Measurements from ENCODE around the gene DOCK1.

Gene DOCK1

GRCh38 chr10:126948355-126949160, 43.3 kb downstream of the DOCK1 start:
- H3K27ac ChIP-seq = no peak overlapping the region
- no peaks in the 10 kb centered on the region for H3K36me3 ChIP-seq
- H3K9ac ChIP-seq = no peak overlapping the region
- H3K27me3 ChIP-seq = no peaks in the 10 kb centered on the region
- peaks cover 6% of the 10 kb centered on the region for H3K4me1 ChIP-seq
- H3K9me3 ChIP-seq = peaks cover 60% of the 10 kb centered on the region
- no peak for TF ChIP-seq Cebpa-rat (IDR thresholded peaks at IDR 0.05)
- H4K20me1 ChIP-seq = no peaks in the 10 kb centered on the region
- H3K4me2 ChIP-seq = no peak overlapping the region
- no peak overlapping the region for H3K4me3 ChIP-seq

- H3K4me3 ChIP-seq = no peak overlapping the region
- no peaks in the 10 kb centered on the region for H3K36me3 ChIP-seq
- H3K27ac ChIP-seq = no peak overlapping the region
- peaks cover 60% of the 10 kb centered on the region for H3K9me3 ChIP-seq
- no peak overlapping the region for H3K9ac ChIP-seq
- no peaks in the 10 kb centered on the region for H3K27me3 ChIP-seq
- peaks cover 11% of the 10 kb centered on the region for H3K4me1 ChIP-seq
- H4K20me1 ChIP-seq = no peaks in the 10 kb centered on the region
- TF ChIP-seq Cebpa-rat (IDR thresholded peaks at IDR 0.05) = no peak
- no peak overlapping the region for H3K4me2 ChIP-seq
Measured at GRCh38 chr10:126949161-126949503, 43.9 kb downstream of the DOCK1 start.

GRCh38 chr10:126950401-126951105, 45.3 kb downstream of the DOCK1 start:
- no peak overlapping the region for H3K4me2 ChIP-seq
- peaks cover 26% of the 10 kb centered on the region for H3K4me1 ChIP-seq
- no peak for TF ChIP-seq Cebpa-rat (IDR thresholded peaks at IDR 0.05)
- peaks cover 60% of the 10 kb centered on the region for H3K9me3 ChIP-seq
- no peaks in the 10 kb centered on the region for H4K20me1 ChIP-seq
- H3K9ac ChIP-seq = no peak overlapping the region
- H3K27me3 ChIP-seq = no peaks in the 10 kb centered on the region
- no peak overlapping the region for H3K4me3 ChIP-seq
- H3K36me3 ChIP-seq = no peaks in the 10 kb centered on the region
- H3K27ac ChIP-seq = no peak overlapping the region

- TF ChIP-seq Cebpa-rat (IDR thresholded peaks at IDR 0.05) = no peak
- Histone ChIP-seq H3K4me3 (no peak overlapping the region), H3K27ac (no peak overlapping the region), H3K9ac (no peak overlapping the region), H3K27me3 (no peaks in the 10 kb centered on the region), H3K36me3 (no peaks in the 10 kb centered on the region), H3K4me1 (peaks cover 43% of the 10 kb centered on the region), H3K4me2 (peak overlapping the region; percentile 72), H4K20me1 (no peaks in the 10 kb centered on the region), H3K9me3 (peaks cover 41% of the 10 kb centered on the region)
Measured at GRCh38 chr10:126953886-126954285, 48.7 kb downstream of the DOCK1 start.

- Histone ChIP-seq H3K9ac (peak overlapping the region; percentile 42), H4K20me1 (no peaks in the 10 kb centered on the region), H3K4me3 (no peak overlapping the region), H3K4me2 (peak overlapping the region; percentile 72), H3K4me1 (peaks cover 43% of the 10 kb centered on the region), H3K36me3 (no peaks in the 10 kb centered on the region), H3K27me3 (no peaks in the 10 kb centered on the region), H3K27ac (peak overlapping the region; percentile 68), H3K9me3 (peaks cover 28% of the 10 kb centered on the region)
- TF ChIP-seq Cebpa-rat (IDR thresholded peaks at IDR 0.05) = no peak
Measured at GRCh38 chr10:126955396-126955795, 50.2 kb downstream of the DOCK1 start.

- Histone ChIP-seq H3K4me1 (peaks cover 48% of the 10 kb centered on the region), H3K9me3 (peaks cover 21% of the 10 kb centered on the region), H3K36me3 (no peaks in the 10 kb centered on the region), H3K27ac (peak overlapping the region; percentile 68), H3K9ac (no peak overlapping the region; the same call in 1 of the 2 replicates), H3K27me3 (no peaks in the 10 kb centered on the region), H4K20me1 (no peaks in the 10 kb centered on the region), H3K4me2 (peak overlapping the region; percentile 72), H3K4me3 (no peak overlapping the region)
- no peak for TF ChIP-seq Cebpa-rat (IDR thresholded peaks at IDR 0.05)
Measured at GRCh38 chr10:126955934-126956711, 50.9 kb downstream of the DOCK1 start.

GRCh38 chr10:126956712-126957108, 51.5 kb downstream of the DOCK1 start:
- peak overlapping the region; percentile 72; the same call in 1 of the 2 replicates for H3K4me2 ChIP-seq
- peaks cover 54% of the 10 kb centered on the region for H3K4me1 ChIP-seq

GRCh38 chr10:126957111-126957510, 51.9 kb downstream of the DOCK1 start:
- H3K36me3 ChIP-seq = no peaks in the 10 kb centered on the region
- peaks cover 58% of the 10 kb centered on the region for H3K4me1 ChIP-seq
- no peak for TF ChIP-seq Cebpa-rat (IDR thresholded peaks at IDR 0.05)
- H3K27ac ChIP-seq = no peak overlapping the region
- H3K4me3 ChIP-seq = no peak overlapping the region
- no peak overlapping the region for H3K9ac ChIP-seq
- peaks cover 11% of the 10 kb centered on the region for H3K9me3 ChIP-seq
- no peaks in the 10 kb centered on the region for H4K20me1 ChIP-seq
- 0 out of 2 replicates have a peak overlapping the region, but pooled peaks have one; percentile 72 for H3K4me2 ChIP-seq
- H3K27me3 ChIP-seq = no peaks in the 10 kb centered on the region

More at GRCh38 chr10:126956712-126957108, 51.5 kb downstream of the DOCK1 start:
- no peak overlapping the region for H3K9ac ChIP-seq
- no peaks in the 10 kb centered on the region for H3K27me3 ChIP-seq
- H4K20me1 ChIP-seq = no peaks in the 10 kb centered on the region
- no peak overlapping the region for H3K4me3 ChIP-seq
- TF ChIP-seq Cebpa-rat (IDR thresholded peaks at IDR 0.05) = no peak
- no peaks in the 10 kb centered on the region for H3K36me3 ChIP-seq
- peaks cover 15% of the 10 kb centered on the region for H3K9me3 ChIP-seq
- H3K27ac ChIP-seq = no peak overlapping the region

GRCh38 chr10:126959431-126959830, 54.2 kb downstream of the DOCK1 start:
- no peaks in the 10 kb centered on the region for H3K27me3 ChIP-seq
- H3K4me3 ChIP-seq = no peak overlapping the region
- H3K4me1 ChIP-seq = peaks cover 54% of the 10 kb centered on the region
- H3K9ac ChIP-seq = no peak overlapping the region
- no peak for TF ChIP-seq Cebpa-rat (IDR thresholded peaks at IDR 0.05)
- no peak overlapping the region for H3K27ac ChIP-seq
- H4K20me1 ChIP-seq = no peaks in the 10 kb centered on the region
- no peaks in the 10 kb centered on the region for H3K36me3 ChIP-seq
- no peaks in the 10 kb centered on the region for H3K9me3 ChIP-seq
- H3K4me2 ChIP-seq = no peak overlapping the region
